ENCODE measurements around the gene ZNF710.
A peak's percentile ranks its signal among the peaks of the same experiment; 100 is the strongest.

The ZNF710 gene

DNA sequence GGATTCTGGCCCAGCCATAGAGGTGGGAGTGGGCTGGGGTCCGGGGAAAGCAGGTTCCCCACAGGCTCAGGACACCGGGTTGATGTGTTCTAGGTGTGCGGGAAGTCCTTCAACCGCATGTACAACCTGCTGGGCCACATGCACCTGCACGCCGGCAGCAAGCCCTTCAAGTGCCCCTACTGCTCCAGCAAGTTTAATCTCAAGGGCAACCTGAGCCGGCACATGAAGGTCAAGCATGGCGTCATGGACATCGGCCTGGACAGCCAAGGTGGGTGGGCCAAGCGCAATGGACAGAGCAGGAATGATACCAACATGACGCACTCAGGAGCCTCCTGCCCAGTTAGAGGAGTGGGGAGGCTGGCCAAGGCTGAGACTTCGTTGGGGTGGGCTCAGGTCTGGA lies 72.9 kb downstream of the ZNF710 start:
- H3K9ac ChIP-seq (ENCODE audit: low read depth, low read length, poor library complexity): no peak overlapping the region
- DNase-seq (ENCODE audit: low spot score): no peak
- peaks cover 51 to 79% of the 10 kb centered on the region in 2 donors for H3K36me3 ChIP-seq (replicated peaks in 1 of 2; ENCODE audit: control insufficient read depth in 2 of 2, insufficient read depth in 2 of 2, low read length in 2 of 2)
- no peak overlapping the region for H4K8ac ChIP-seq (ENCODE audit: low read depth, low read length)
- H3K79me1 ChIP-seq (ENCODE audit: low read depth, low read length): peaks cover 7% of the 10 kb centered on the region
- no peak overlapping the region for H3K18ac ChIP-seq (ENCODE audit: low read length)
- H3K14ac ChIP-seq (ENCODE audit: low read length): no peak overlapping the region
- H3K9me3 ChIP-seq (replicated peaks in 1 of 2; ENCODE audit: control insufficient read depth in 2 of 2, insufficient read depth in 1 of 2, low read depth in 1 of 2, low read length in 2 of 2): no peaks in the 10 kb centered on the region
- H3K4me1 ChIP-seq (ENCODE audit: control insufficient read depth in 2 of 2, insufficient read depth in 1 of 2, low read depth in 1 of 2, low read length in 2 of 2): peaks cover 0 to 4% of the 10 kb centered on the region in 2 donors
- no peak overlapping the region for H3K4ac ChIP-seq (ENCODE audit: low read length)
- H3K23ac ChIP-seq (ENCODE audit: low read depth, low read length, poor library complexity): peak overlapping the region; percentile 3
- H2BK12ac ChIP-seq (ENCODE audit: low read length): no peak overlapping the region
- H2BK120ac ChIP-seq (ENCODE audit: low read depth, low read length): no peak overlapping the region
- no peak overlapping the region for H3K4me3 ChIP-seq (ENCODE audit: low read length in 2 of 2)
- H3K4me2 ChIP-seq (ENCODE audit: insufficient read depth, low read length, poor library complexity, severe bottlenecking): no peak overlapping the region
- H4K91ac ChIP-seq (ENCODE audit: low read depth, low read length, poor library complexity): no peak overlapping the region
- H2BK5ac ChIP-seq (ENCODE audit: low read length): no peak overlapping the region
- no peaks in the 10 kb centered on the region for H3K27me3 ChIP-seq (ENCODE audit: control insufficient read depth in 3 of 3, insufficient read depth in 3 of 3, low read depth in 1 of 3, low read length in 3 of 3)
- H2BK15ac ChIP-seq (ENCODE audit: low read length): no peak overlapping the region
- no peak overlapping the region for H2AFZ ChIP-seq (ENCODE audit: low read length)
- H3K27ac ChIP-seq (replicated peaks; ENCODE audit: low read length): no peak overlapping the region
- no peak overlapping the region for H2AK5ac ChIP-seq (ENCODE audit: low read depth, low read length)
- WGBS, 2 donors (ENCODE audit: extremely low coverage in 2 of 2, insufficient read length in 2 of 2, insufficient replicate concordance in 1 of 2): no CpG with 5 or more reads among the region's 12 CpGs

DNA sequence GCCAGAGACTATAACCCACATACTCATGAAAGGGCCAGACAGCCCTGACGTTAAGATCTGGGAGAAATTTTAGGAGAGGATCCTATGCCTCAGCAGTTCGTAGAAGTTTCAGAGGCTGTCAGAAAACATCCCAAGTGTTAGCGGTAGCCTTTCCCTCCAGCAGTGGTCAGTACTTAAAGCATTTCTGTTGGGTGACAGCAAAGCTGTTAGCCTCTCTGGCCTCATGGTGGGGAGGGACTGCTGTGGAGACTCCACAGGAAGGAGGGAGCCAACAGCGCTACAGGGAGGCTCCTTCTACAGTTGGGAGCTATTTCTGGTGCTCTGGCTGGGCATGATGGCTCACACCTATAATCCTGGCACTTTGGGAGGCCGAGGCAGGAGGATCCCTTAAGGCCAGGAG lies 73.8 kb downstream of the ZNF710 start:
- H3K4ac ChIP-seq (ENCODE audit: low read length): no peak overlapping the region
- no peak overlapping the region for H3K14ac ChIP-seq (ENCODE audit: low read length)
- WGBS, 2 donors (ENCODE audit: extremely low coverage in 2 of 2, insufficient read length in 2 of 2, insufficient replicate concordance in 1 of 2): no CpG with 5 or more reads among the region's 5 CpGs
- no peaks in the 10 kb centered on the region for H3K9me3 ChIP-seq (replicated peaks in 1 of 2; ENCODE audit: control insufficient read depth in 2 of 2, insufficient read depth in 1 of 2, low read depth in 1 of 2, low read length in 2 of 2)
- no peak overlapping the region for H3K4me3 ChIP-seq (ENCODE audit: low read length in 2 of 2)
- H3K23ac ChIP-seq (ENCODE audit: low read depth, low read length, poor library complexity): no peak overlapping the region
- H3K4me1 ChIP-seq (ENCODE audit: control insufficient read depth in 2 of 2, insufficient read depth in 1 of 2, low read depth in 1 of 2, low read length in 2 of 2): peaks cover 0 to 4% of the 10 kb centered on the region in 2 donors
- DNase-seq (ENCODE audit: low spot score): no peak
- H3K27me3 ChIP-seq (ENCODE audit: control insufficient read depth in 3 of 3, insufficient read depth in 3 of 3, low read depth in 1 of 3, low read length in 3 of 3): no peaks in the 10 kb centered on the region
- no peak overlapping the region for H2BK5ac ChIP-seq (ENCODE audit: low read length)
- no peak overlapping the region for H3K27ac ChIP-seq (replicated peaks; ENCODE audit: low read length)
- H2BK12ac ChIP-seq (ENCODE audit: low read length): no peak overlapping the region
- H3K9ac ChIP-seq (ENCODE audit: low read depth, low read length, poor library complexity): no peak overlapping the region
- H4K8ac ChIP-seq (ENCODE audit: low read depth, low read length): no peak overlapping the region
- H4K91ac ChIP-seq (ENCODE audit: low read depth, low read length, poor library complexity): no peak overlapping the region
- H2AFZ ChIP-seq (ENCODE audit: low read length): no peak overlapping the region
- peaks cover 7% of the 10 kb centered on the region for H3K79me1 ChIP-seq (ENCODE audit: low read depth, low read length)
- peaks cover 50 to 79% of the 10 kb centered on the region in 2 donors for H3K36me3 ChIP-seq (replicated peaks in 1 of 2; ENCODE audit: control insufficient read depth in 2 of 2, insufficient read depth in 2 of 2, low read length in 2 of 2)
- H2AK5ac ChIP-seq (ENCODE audit: low read depth, low read length): no peak overlapping the region
- H3K18ac ChIP-seq (ENCODE audit: low read length): no peak overlapping the region
- no peak overlapping the region for H2BK120ac ChIP-seq (ENCODE audit: low read depth, low read length)
- no peak overlapping the region for H2BK15ac ChIP-seq (ENCODE audit: low read length)
- H3K4me2 ChIP-seq (ENCODE audit: insufficient read depth, low read length, poor library complexity, severe bottlenecking): no peak overlapping the region

DNA sequence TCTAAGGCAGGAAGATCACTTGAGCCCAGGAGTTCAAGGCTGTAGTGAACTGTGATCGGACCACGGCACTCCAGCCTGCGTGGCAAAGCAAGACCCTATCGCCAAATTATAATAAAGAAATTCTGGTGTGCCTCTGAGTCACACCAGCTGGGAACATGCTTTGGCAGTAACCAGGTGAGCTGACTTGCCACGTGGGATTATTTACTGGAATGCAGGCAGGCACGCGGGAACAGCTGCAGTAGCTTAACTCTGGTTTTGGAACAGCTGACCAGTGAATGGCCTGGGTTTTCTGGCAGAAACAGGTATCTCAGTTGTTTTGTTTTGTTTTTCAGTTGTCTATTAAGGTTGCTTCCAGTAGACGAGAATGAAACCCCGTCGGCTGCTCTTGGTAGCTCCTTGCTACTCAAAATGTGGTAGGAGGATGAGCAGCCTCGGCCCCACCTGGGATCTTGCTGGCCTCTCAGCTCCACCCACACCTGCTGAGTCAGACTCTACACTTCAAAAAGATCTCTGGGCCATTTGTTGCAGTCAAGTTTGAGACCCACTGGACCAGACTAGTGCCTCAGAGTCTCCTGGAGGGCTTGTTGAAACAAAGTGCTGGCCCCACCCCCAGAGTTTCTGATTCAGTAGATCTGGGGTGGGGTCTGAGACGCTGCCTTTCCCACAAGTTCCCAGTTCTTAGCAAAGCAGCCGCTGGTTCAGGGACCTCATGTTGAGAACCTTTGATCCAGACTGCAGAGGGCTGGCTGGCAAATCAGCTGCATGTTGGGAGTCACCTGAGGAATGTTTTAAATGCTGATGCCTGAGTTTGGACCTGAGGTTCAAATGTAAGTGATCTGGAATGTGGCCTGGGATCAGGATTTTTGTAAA lies 74.5 kb downstream of the ZNF710 start:
- DNase-seq (ENCODE audit: low spot score): no peak
- Histone ChIP-seq H3K4me2 (ENCODE audit: insufficient read depth, low read length, poor library complexity, severe bottlenecking) (no peak overlapping the region), H2AK5ac (ENCODE audit: low read depth, low read length) (no peak overlapping the region), H3K9me3 (replicated peaks in 1 of 2; ENCODE audit: control insufficient read depth in 2 of 2, insufficient read depth in 1 of 2, low read depth in 1 of 2, low read length in 2 of 2) (no peaks in the 10 kb centered on the region), H2AFZ (ENCODE audit: low read length) (no peak overlapping the region), H3K18ac (ENCODE audit: low read length) (no peak overlapping the region), H4K8ac (ENCODE audit: low read depth, low read length) (no peak overlapping the region), H3K27ac (replicated peaks; ENCODE audit: low read length) (no peak overlapping the region), H3K79me1 (ENCODE audit: low read depth, low read length) (peaks cover 7% of the 10 kb centered on the region), H4K91ac (ENCODE audit: low read depth, low read length, poor library complexity) (no peak overlapping the region), H3K9ac (ENCODE audit: low read depth, low read length, poor library complexity) (no peak overlapping the region), H3K23ac (ENCODE audit: low read depth, low read length, poor library complexity) (no peak overlapping the region), H3K4ac (ENCODE audit: low read length) (no peak overlapping the region), H3K27me3 (ENCODE audit: control insufficient read depth in 3 of 3, insufficient read depth in 3 of 3, low read depth in 1 of 3, low read length in 3 of 3) (no peaks in the 10 kb centered on the region), H2BK12ac (ENCODE audit: low read length) (no peak overlapping the region), H2BK5ac (ENCODE audit: low read length) (no peak overlapping the region), H3K4me1 (ENCODE audit: control insufficient read depth in 2 of 2, insufficient read depth in 1 of 2, low read depth in 1 of 2, low read length in 2 of 2) (peaks cover 0 to 4% of the 10 kb centered on the region in 2 donors), H3K4me3 (ENCODE audit: low read length in 2 of 2) (no peak overlapping the region), H3K14ac (ENCODE audit: low read length) (no peak overlapping the region), H3K36me3 (replicated peaks in 1 of 2; ENCODE audit: control insufficient read depth in 2 of 2, insufficient read depth in 2 of 2, low read length in 2 of 2) (peaks cover 53 to 81% of the 10 kb centered on the region in 2 donors), H2BK15ac (ENCODE audit: low read length) (no peak overlapping the region), H2BK120ac (ENCODE audit: low read depth, low read length) (no peak overlapping the region)
- WGBS, 2 donors (ENCODE audit: extremely low coverage in 2 of 2, insufficient read length in 2 of 2, insufficient replicate concordance in 1 of 2): no CpG with 5 or more reads among the region's 13 CpGs

DNA sequence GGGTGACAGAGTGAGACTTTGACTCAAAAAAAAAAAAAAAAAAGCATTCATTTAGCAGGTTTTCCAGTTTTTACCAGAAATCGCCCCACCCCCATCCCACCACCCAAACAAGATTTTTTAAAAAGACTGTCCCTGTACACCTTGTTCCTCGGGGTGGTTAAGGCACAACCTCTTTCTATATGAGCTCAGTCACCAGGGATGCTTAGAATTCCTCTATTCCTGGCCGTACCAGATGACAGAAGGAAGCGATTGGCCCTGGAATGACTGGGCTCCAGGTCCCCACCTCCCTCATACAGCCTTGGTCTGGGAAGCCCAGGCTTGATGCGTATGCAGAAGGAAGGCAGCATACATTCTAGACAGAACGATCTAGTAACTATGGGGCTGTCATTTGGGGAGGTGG lies 75.6 kb downstream of the ZNF710 start:
- Histone ChIP-seq H3K4me3 (ENCODE audit: low read length in 2 of 2) (no peak overlapping the region), H3K18ac (ENCODE audit: low read length) (no peak overlapping the region), H3K9me3 (replicated peaks in 1 of 2; ENCODE audit: control insufficient read depth in 2 of 2, insufficient read depth in 1 of 2, low read depth in 1 of 2, low read length in 2 of 2) (no peaks in the 10 kb centered on the region), H2BK15ac (ENCODE audit: low read length) (no peak overlapping the region), H3K4me1 (ENCODE audit: control insufficient read depth in 2 of 2, insufficient read depth in 1 of 2, low read depth in 1 of 2, low read length in 2 of 2) (peaks cover 0 to 4% of the 10 kb centered on the region in 2 donors), H3K4me2 (ENCODE audit: insufficient read depth, low read length, poor library complexity, severe bottlenecking) (no peak overlapping the region), H3K27ac (replicated peaks; ENCODE audit: low read length) (no peak overlapping the region), H3K36me3 (replicated peaks in 1 of 2; ENCODE audit: control insufficient read depth in 2 of 2, insufficient read depth in 2 of 2, low read length in 2 of 2) (peaks cover 60 to 92% of the 10 kb centered on the region in 2 donors), H3K27me3 (ENCODE audit: control insufficient read depth in 3 of 3, insufficient read depth in 3 of 3, low read depth in 1 of 3, low read length in 3 of 3) (no peaks in the 10 kb centered on the region), H3K23ac (ENCODE audit: low read depth, low read length, poor library complexity) (no peak overlapping the region), H3K4ac (ENCODE audit: low read length) (no peak overlapping the region), H2BK120ac (ENCODE audit: low read depth, low read length) (no peak overlapping the region), H3K14ac (ENCODE audit: low read length) (no peak overlapping the region), H2AFZ (ENCODE audit: low read length) (no peak overlapping the region), H3K79me1 (ENCODE audit: low read depth, low read length) (peaks cover 7% of the 10 kb centered on the region), H4K91ac (ENCODE audit: low read depth, low read length, poor library complexity) (no peak overlapping the region), H3K9ac (ENCODE audit: low read depth, low read length, poor library complexity) (no peak overlapping the region), H2BK5ac (ENCODE audit: low read length) (no peak overlapping the region), H2BK12ac (ENCODE audit: low read length) (no peak overlapping the region), H4K8ac (ENCODE audit: low read depth, low read length) (no peak overlapping the region), H2AK5ac (ENCODE audit: low read depth, low read length) (no peak overlapping the region)
- no peak for DNase-seq (ENCODE audit: low spot score)
- no CpG with 5 or more reads among the region's 6 CpGs for WGBS, 2 donors (ENCODE audit: extremely low coverage in 2 of 2, insufficient read length in 2 of 2, insufficient replicate concordance in 1 of 2)

Data from neuronal stem cell (in vitro differentiated cells).